GM21717 (cell line): ENCODE data around the gene ZMYND10.
"Not testable (repeated sequence)": the region's sequence is repeated elsewhere in the genome, so short reads cannot be mapped to it uniquely, and the experiment has no call there.

Experiments used
- ATAC-seq: cut with Tn5 transposase; IDR thresholded peaks from one replicate; pipeline ENCODE4 v1.9.1; 2021; ENCODE audit warnings: mild to moderate bottlenecking, moderate library complexity; ENCODE audit not compliant: unreplicated experiment

ZMYND10 gene

GRCh38 chr3:50312041-50312440 is 33.5 kb downstream of the ZMYND10 start:
- not testable (repeated sequence) for ATAC-seq

GRCh38 chr3:50304601-50305000 is 40.9 kb downstream of the ZMYND10 start:
- ATAC-seq, result no peak

- ATAC-seq, result no peak
Observed at GRCh38 chr3:50303013-50303815, 42.3 kb downstream of the ZMYND10 start, which contains the start of gene HYAL1. TSS of gene HYAL1 (minus strand) at chr3:50303574. CDS start at chr3:50302956, 618 bp downstream.

GRCh38 chr3:50302095-50303012 is 43.2 kb downstream of the ZMYND10 start:
- no peak for ATAC-seq

- no peak for ATAC-seq
Observed at GRCh38 chr3:50300681-50301254, 44.8 kb downstream of the ZMYND10 start.

- ATAC-seq, result no peak
Observed at GRCh38 chr3:50299929-50300680, 45.4 kb downstream of the ZMYND10 start.

GRCh38 chr3:50299638-50299928 is 45.9 kb downstream of the ZMYND10 start:
- ATAC-seq, result no peak

GRCh38 chr3:50298836-50299637 is 46.5 kb downstream of the ZMYND10 start, which contains the start of the genes HYAL3 and NAA80:
TSS of gene HYAL3 (minus strand) at chr3:50299405. CDS start at chr3:50295602, 3,803 bp downstream.
TSS of gene NAA80 (minus strand) at chr3:50299405. CDS start at chr3:50297463, 1,942 bp downstream.
- peak; percentile 72 for ATAC-seq

GRCh38 chr3:50297896-50298725 is 47.4 kb downstream of the ZMYND10 start:
- no peak for ATAC-seq

GRCh38 chr3:50297384-50297775 is 48.2 kb downstream of the ZMYND10 start:
- ATAC-seq, result no peak

- ATAC-seq, result no peak
Observed at GRCh38 chr3:50296721-50297383, 48.7 kb downstream of the ZMYND10 start.

GRCh38 chr3:50295553-50296431 is 49.7 kb downstream of the ZMYND10 start:
- no peak for ATAC-seq

GRCh38 chr3:50294492-50295403 is 50.8 kb downstream of the ZMYND10 start:
- no peak for ATAC-seq

GRCh38 chr3:50294089-50294488 is 51.4 kb downstream of the ZMYND10 start:
- no peak for ATAC-seq

- no peak for ATAC-seq
Observed at GRCh38 chr3:50293079-50293801, 52.3 kb downstream of the ZMYND10 start.
